Brain microvascular endothelial cell (primary cell): ENCODE measurements around the gene KLHL34.

Experiments
- DNase-seq: peaks from one replicate; pipeline ENCODE4 v3.0.0-alpha.2; 2020
- H3K27ac ChIP-seq: fragments of 250-450 bp; sonication (Bioruptor Pico); 2 replicates; pipeline ENCODE4 v1.5.1; 2020; ENCODE audit warnings: mild to moderate bottlenecking, moderate library complexity
- H3K27me3 ChIP-seq: fragments of 250-450 bp; sonication (Bioruptor Pico); replicated peaks from 2 replicates; pipeline ENCODE4 v1.5.1; 2020; ENCODE audit warnings: mild to moderate bottlenecking
- H3K36me3 ChIP-seq: fragments of 250-450 bp; sonication (Bioruptor Pico); replicated peaks from 2 replicates; pipeline ENCODE4 v1.5.1; 2020; ENCODE audit warnings: mild to moderate bottlenecking
- H3K4me3 ChIP-seq: 2 replicates; pipeline ENCODE4 v1.5.1; 2011; ENCODE audit warnings: low read depth, mild to moderate bottlenecking, control low read depth, low read length, moderate library complexity
- CTCF ChIP-seq: IDR thresholded peaks from 2 replicates; pipeline ENCODE4 v1.5.1; 2011; ENCODE audit warnings: low read depth, mild to moderate bottlenecking, moderate library complexity, low read length, control low read depth, inconsistent platforms; ENCODE audit errors: missing control alignments
- in situ Hi-C: cut with HindIII; loops from 2 replicates; pipeline ENCODE4 v1.10.0; 2017; ENCODE audit warnings: low sequenced_read_pairs, low pct_ligation_motif_present

The KLHL34 gene, protein sequence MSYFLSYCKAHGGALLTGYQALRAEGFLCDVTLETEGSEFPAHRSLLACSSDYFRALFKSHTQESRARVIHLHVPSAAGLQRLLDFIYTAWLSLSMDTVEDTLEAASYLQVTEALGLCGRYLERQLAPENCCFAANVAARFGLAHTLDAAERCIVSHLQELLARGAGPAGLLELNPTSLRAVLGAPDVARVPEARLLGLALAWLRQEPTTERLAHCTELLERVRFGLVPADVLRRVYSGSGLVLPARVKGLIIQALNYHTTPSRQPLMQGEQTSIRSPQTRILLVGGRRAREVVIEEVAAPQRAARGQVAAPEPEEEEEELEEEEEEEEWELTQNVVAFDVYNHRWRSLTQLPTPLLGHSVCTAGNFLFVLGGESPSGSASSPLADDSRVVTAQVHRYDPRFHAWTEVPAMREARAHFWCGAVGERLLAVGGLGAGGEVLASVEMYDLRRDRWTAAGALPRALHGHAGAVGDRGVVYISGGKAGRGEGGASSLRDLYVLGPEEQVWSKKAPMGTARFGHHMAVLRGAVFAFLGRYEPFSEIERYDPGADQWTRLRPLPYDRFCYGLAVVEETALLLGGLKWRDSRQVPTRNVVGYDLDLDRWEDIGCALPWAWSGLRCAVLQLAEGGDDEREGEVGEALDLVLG

GRCh38 chrX:21658152-21658737 lies at the start of gene KLHL34:
Gene KLHL34 (minus strand): TSS chrX:21658330. CDS start chrX:21657788, 542 bp downstream.
- Histone ChIP-seq H3K27me3 (no peaks in the 10 kb centered on the region), H3K4me3 (peak within 1 kb of the TSS; percentile 40), H3K27ac (no peak within 1 kb of the TSS), H3K36me3 (no peaks in the 10 kb centered on the region)
- DNase-seq, result no peak
- in situ Hi-C loops, result no loop called here
- TF ChIP-seq CTCF, result no peak

DNA sequence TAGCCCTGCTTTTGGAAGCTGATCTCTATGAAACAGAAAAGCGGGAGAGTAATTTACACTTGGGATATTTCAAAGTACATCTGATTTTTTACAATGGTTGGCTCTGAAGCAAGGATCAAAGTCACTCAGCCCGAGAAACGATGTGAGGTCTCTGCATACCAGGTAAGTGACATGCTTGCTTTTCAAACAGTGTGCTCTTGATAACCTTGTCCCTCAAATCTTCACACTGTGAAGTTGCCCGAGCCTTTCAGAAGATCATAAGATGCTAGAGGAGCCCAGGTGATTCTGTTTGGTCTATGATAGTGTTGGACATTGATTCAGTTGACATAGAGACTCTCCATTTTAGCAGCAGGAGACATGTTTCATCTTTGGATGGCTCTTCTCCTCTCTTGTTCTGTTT lies 47.1 kb upstream of the KLHL34 start:
- in situ Hi-C loops, result no loop called here
- no peaks in the 10 kb centered on the region for H3K27me3 ChIP-seq
- H3K4me3 ChIP-seq, result no peak overlapping the region
- no peak for DNase-seq
- TF ChIP-seq CTCF, result no peak
- no peaks in the 10 kb centered on the region for H3K36me3 ChIP-seq
- H3K27ac ChIP-seq, result no peak overlapping the region

GRCh38 chrX:21702725-21703124 lies 44.6 kb upstream of the KLHL34 start:
- DNase-seq, result no peak
- Histone ChIP-seq H3K27ac (no peak overlapping the region), H3K4me3 (no peak overlapping the region), H3K36me3 (no peaks in the 10 kb centered on the region), H3K27me3 (no peaks in the 10 kb centered on the region)
- in situ Hi-C loops, result no loop called here
- TF ChIP-seq CTCF, result no peak

- H3K27me3 ChIP-seq, result no peaks in the 10 kb centered on the region
- TF ChIP-seq CTCF, result no peak
- in situ Hi-C loops, result no loop called here
- no peak for DNase-seq
- H3K36me3 ChIP-seq, result no peaks in the 10 kb centered on the region
- no peak overlapping the region for H3K27ac ChIP-seq
- H3K4me3 ChIP-seq, result no peak overlapping the region
Measured at GRCh38 chrX:21700967-21701366, 42.8 kb upstream of the KLHL34 start.

- in situ Hi-C loops, result no loop called here
- no peaks in the 10 kb centered on the region for H3K27me3 ChIP-seq
- H3K36me3 ChIP-seq, result no peaks in the 10 kb centered on the region
- H3K4me3 ChIP-seq, result no peak overlapping the region
- H3K27ac ChIP-seq, result no peak overlapping the region
- TF ChIP-seq CTCF, result no peak
- no peak for DNase-seq
Measured at GRCh38 chrX:21700275-21700674, 42.1 kb upstream of the KLHL34 start.
